Right lobe of liver (tissue), 6 donors: ENCODE data around the gene MECR. TPM values are rescaled to one million over a fixed set of nuclear protein-coding genes. Genes with fewer than 3 reads are reported as not detected.

Source experiments
- ATAC-seq, 4 donors: fragments of 200-7000 bp; cut with Tn5 transposase; one replicate each; pipeline ENCODE4 v1.9.1; 2020; ENCODE audit warnings: mild to moderate bottlenecking in 4 of 4, moderate library complexity in 4 of 4
- DNase-seq, 3 donors: peaks; one replicate each; pipeline ENCODE4 v3.0.0-alpha.2; 2020
- H3K27ac ChIP-seq, 3 donors: fragments of 200-600 bp; one replicate each; pipeline ENCODE4 v1.8.0; 2022
- H3K27me3 ChIP-seq, 2 donors: fragments of 200-600 bp; one replicate each; pipeline ENCODE4 v1.8.0; 2022
- H3K36me3 ChIP-seq, 4 donors: fragments of 200-600 bp; sonication (generic) in 1 of 4; one replicate each; pipeline versions ENCODE4 v1.5.1 to v1.8.0; 2017 to 2022; ENCODE audit warnings: control low read depth in 1 of 4
- H3K4me1 ChIP-seq, 4 donors: fragments of 200-600 bp; sonication (generic) in 1 of 4; one replicate each; pipeline versions ENCODE4 v1.5.1 to v1.8.0; 2017 to 2022; ENCODE audit warnings: control low read depth in 1 of 4
- H3K4me3 ChIP-seq, 3 donors: fragments of 200-600 bp; one replicate each; pipeline ENCODE4 v1.8.0; 2022
- H3K9me3 ChIP-seq, 4 donors: fragments of 200-600 bp; sonication (generic) in 1 of 4; one replicate each; pipeline versions ENCODE4 v1.5.1 to v1.8.0; 2017 to 2022; ENCODE audit warnings: control low read depth in 1 of 4
- POLR2A ChIP-seq: fragments of 450-650 bp; IDR thresholded peaks from one replicate; pipeline ENCODE4 v1.6.1; 2017; ENCODE audit warnings: antibody characterized with exemption, mild to moderate bottlenecking
- WGBS: methylation state at CpG from one replicate; pipeline ENCODE4 v1.1.6; 2018; ENCODE audit warnings: low coverage, low lambda C conversion rate; ENCODE audit not compliant: insufficient coverage; ENCODE audit errors: missing lambda C conversion rate; 5-methylcytosine and 5-hydroxymethylcytosine counted together
- intact Hi-C, 2 donors: fragments of 100-400 bp; cut with DNase I; formaldehyde crosslinking; loops; one replicate each; pipeline versions ENCODE4 v1.11.2 to v1.14.1; 2022
- total RNA-seq, 6 experiments: library from RNA; depleted of rRNA in 2 of 6; stranded (reverse); fragments of >200 nt in 2 of 6; fragmentation: NEBNext Ultra II Directional in 3 of 6; extraction: Animal tissue kit (Norgen Biotek cat#: 25700) in 3 of 6; gene quantifications; one replicate each; pipeline versions ENCODE4 v1.1.0 to v1.2.4, GENCODE V29; 2016 to 2023
- TF ChIP-seq, protein P1 (sequence below), 4 donors: fragments of 200-600 bp in 3 of 4; fragments of 450-650 bp in 1 of 4; IDR thresholded peaks; one replicate each; pipeline versions ENCODE4 v1.5.1 to v1.8.0; 2016 to 2022; ENCODE audit warnings: antibody characterized with exemption in 4 of 4, mild to moderate bottlenecking in 2 of 4
- donor health status: DM: no; HTN: yes; CAD: no.
- donor health status: DM: no; HTN: no; CAD: no.
- donor health status: DM: no; HTN: no; CAD: no.
- donor health status: DM: no; HTN: yes; CAD: no.
- donor health status: DM: no; HTN: yes; CAD: no.

MECR gene
- total RNA-seq, 6 experiments from 2014 or later: 13.1 to 22.1 (median 15.7) TPM

DNA sequence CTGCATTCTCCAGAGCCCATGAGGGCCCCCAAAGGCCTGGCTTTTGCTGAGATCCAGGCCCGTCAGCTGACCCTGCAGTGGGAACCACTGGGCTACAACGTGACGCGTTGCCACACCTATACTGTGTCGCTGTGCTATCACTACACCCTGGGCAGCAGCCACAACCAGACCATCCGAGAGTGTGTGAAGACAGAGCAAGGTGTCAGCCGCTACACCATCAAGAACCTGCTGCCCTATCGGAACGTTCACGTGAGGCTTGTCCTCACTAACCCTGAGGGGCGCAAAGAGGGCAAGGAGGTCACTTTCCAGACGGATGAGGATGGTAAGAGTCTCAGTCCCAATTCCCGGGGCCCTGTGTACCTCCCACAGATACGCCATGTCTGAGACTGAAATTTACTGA is 44.7 kb upstream of the MECR start:
- WGBS: 90% methylated on average over 7 of the region's 14 CpGs
- H3K9me3 ChIP-seq: no peaks in the 10 kb centered on the region

DNA sequence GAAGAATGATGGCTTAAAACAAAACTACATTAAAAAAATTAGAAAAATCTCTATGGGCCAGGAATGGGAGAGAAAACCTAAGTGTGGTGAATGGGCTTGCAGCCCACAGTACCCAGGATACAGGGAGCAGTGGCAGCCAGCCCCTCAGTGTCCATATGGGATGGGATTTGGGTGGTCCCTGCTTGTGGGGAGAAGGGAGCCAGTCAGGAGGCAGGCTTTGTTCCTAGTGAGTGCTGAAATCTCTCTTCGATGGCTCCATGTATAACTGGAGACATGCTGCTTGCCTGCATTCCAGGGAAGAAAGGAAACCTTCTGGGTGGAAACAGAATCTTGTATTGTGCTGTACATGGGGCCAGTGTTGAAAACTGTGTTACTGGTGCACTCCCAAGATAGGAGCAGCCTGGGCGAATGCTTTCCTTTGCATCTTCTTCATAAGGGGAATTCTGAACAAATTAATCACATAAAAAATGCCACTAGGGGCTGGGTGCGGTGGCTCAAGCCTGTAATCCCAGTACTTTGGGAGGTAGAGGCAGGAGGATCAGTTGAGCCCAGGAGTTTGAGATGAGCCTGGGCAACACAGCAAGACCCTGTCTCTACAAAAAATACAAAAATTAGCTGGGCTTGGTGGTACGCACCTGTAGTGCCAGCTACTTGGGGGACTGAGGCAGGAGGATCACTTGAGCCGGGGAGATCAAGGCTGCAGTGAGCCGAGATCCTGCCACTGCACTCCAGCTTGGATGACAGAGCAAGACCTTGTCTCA is 41.6 kb upstream of the MECR start:
- H3K36me3 ChIP-seq: no peaks in the 10 kb centered on the region
- TF ChIP-seq, protein P1, sequence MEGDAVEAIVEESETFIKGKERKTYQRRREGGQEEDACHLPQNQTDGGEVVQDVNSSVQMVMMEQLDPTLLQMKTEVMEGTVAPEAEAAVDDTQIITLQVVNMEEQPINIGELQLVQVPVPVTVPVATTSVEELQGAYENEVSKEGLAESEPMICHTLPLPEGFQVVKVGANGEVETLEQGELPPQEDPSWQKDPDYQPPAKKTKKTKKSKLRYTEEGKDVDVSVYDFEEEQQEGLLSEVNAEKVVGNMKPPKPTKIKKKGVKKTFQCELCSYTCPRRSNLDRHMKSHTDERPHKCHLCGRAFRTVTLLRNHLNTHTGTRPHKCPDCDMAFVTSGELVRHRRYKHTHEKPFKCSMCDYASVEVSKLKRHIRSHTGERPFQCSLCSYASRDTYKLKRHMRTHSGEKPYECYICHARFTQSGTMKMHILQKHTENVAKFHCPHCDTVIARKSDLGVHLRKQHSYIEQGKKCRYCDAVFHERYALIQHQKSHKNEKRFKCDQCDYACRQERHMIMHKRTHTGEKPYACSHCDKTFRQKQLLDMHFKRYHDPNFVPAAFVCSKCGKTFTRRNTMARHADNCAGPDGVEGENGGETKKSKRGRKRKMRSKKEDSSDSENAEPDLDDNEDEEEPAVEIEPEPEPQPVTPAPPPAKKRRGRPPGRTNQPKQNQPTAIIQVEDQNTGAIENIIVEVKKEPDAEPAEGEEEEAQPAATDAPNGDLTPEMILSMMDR (IDR thresholded peaks at IDR 0.05): no peak
- no peak for TF ChIP-seq POLR2A
- no peaks in the 10 kb centered on the region for H3K9me3 ChIP-seq
- peaks cover 0 to 8% (median 0%) of the 10 kb centered on the region in 4 donors for H3K4me1 ChIP-seq
- ATAC-seq (no peak), DNase-seq (peak in 1 of 3 donors; percentile 23)
- no peak overlapping the region for H3K27ac ChIP-seq
- H3K4me3 ChIP-seq: no peak overlapping the region
- intact Hi-C loops: no loop called here
- WGBS: 94% methylated on average over 2 of the region's 6 CpGs
- no peaks in the 10 kb centered on the region for H3K27me3 ChIP-seq

More for the DNA sequence above, 44.7 kb upstream of the MECR start:
- no peak for TF ChIP-seq POLR2A
- TF ChIP-seq, protein P1 (IDR thresholded peaks at IDR 0.05): no peak
- peaks cover 0 to 8% (median 0%) of the 10 kb centered on the region in 4 donors for H3K4me1 ChIP-seq
- intact Hi-C loops: no loop called here
- H3K27ac ChIP-seq: no peak overlapping the region
- no peaks in the 10 kb centered on the region for H3K27me3 ChIP-seq
- H3K4me3 ChIP-seq: no peak overlapping the region
- DNase-seq (peak in 1 of 3 donors; percentile 26), ATAC-seq (no peak)
- H3K36me3 ChIP-seq: no peaks in the 10 kb centered on the region

DNA sequence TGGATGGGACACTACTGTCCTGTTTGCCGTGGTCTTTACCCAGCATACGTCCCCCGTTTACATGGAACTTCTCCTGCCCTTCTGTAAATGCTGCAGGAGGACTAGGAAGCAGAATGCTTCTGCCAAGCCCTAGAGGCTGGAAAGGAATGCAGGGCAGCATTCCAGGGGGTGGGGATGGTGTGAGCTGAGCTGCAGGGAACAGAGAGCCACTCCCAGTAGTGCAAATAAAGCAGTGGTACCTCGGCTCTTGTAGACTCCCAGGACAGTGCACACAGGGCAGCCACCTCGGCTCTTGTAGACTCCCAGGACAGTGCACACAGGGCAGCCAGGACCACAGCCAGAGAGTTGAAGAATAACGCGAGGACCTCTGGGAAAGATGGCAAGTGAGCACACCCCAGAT is 41.0 kb upstream of the MECR start:
- H3K9me3 ChIP-seq: no peaks in the 10 kb centered on the region
- ATAC-seq (peak; percentile 81 to 96 (median 92)), DNase-seq (peak; percentile 63 to 75 (median 66))
- no peaks in the 10 kb centered on the region for H3K27me3 ChIP-seq
- intact Hi-C loops: no loop called here
- TF ChIP-seq, protein P1 (IDR thresholded peaks at IDR 0.05): no peak
- TF ChIP-seq POLR2A: no peak
- WGBS: 32% methylated on average over 7 of the region's 7 CpGs
- H3K4me1 ChIP-seq: peaks cover 0 to 8% (median 0%) of the 10 kb centered on the region in 4 donors
- H3K36me3 ChIP-seq: no peaks in the 10 kb centered on the region
- H3K4me3 ChIP-seq: no peak overlapping the region
- H3K27ac ChIP-seq: no peak overlapping the region

DNA sequence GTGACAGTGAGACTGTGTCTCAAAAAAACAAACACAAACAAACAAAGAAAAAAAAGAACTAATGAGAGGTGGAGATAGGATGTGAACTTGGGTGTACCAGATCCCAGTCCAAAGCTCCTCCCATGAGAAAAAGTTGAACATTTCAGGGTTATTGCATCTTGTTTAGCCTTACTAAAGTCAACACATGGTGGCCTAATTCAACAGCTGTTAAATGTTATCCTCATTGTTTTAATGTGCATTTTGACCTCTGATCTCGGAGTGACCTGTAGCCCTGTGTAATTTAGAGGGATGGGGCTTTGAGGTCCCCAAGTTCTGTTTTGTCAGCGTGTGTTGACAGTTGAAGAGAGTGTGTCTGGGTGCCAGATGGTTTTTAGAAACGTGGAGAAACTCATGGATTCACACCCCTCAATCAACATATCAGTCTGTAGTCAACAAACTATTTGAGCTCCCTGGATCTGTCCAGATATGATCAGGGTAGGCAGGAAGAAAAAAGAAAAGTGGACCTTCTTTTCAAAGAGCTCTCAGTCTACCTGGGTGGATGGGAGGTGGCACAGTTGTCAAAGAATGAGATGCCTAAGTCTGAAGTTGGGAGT is 40.3 kb upstream of the MECR start:
- Histone ChIP-seq H3K9me3 (no peaks in the 10 kb centered on the region), H3K4me3 (no peak overlapping the region), H3K27me3 (no peaks in the 10 kb centered on the region), H3K36me3 (no peaks in the 10 kb centered on the region), H3K4me1 (peaks cover 0 to 8% (median 0%) of the 10 kb centered on the region in 4 donors), H3K27ac (no peak overlapping the region)
- intact Hi-C loops: no loop called here
- WGBS: 30% methylated on average over 3 of the region's 3 CpGs
- TF ChIP-seq, protein P1 (IDR thresholded peaks at IDR 0.05): no peak
- no peak for TF ChIP-seq POLR2A
- no peak for ATAC-seq
- DNase-seq: no peak
